ENCODE results near the gene ECE2. TPM values are rescaled to one million over a fixed set of nuclear protein-coding genes. Genes with fewer than 3 reads are reported as not detected.

The ECE2 gene
- total and polyA plus RNA-seq, 2 experiments from 2014 or later: not detected

GRCh38 chr3:184235381-184236032, 40.3 kb upstream of the ECE2 start:
- H3K27me3 ChIP-seq: peaks cover 23% of the 10 kb centered on the region
- no peak overlapping the region for H3K4me2 ChIP-seq
- H3K36me3 ChIP-seq (replicated peaks; ENCODE audit: insufficient read depth, low read depth): no peaks in the 10 kb centered on the region
- H3K4me1 ChIP-seq (ENCODE audit: insufficient read depth): peaks cover 3% of the 10 kb centered on the region
- no peak overlapping the region for H3K4me3 ChIP-seq
- H4K20me1 ChIP-seq (ENCODE audit: insufficient read depth, poor library complexity, severe bottlenecking): no peaks in the 10 kb centered on the region
- no peak overlapping the region for H2AFZ ChIP-seq
- H3K9me2 ChIP-seq (replicated peaks; ENCODE audit: insufficient read depth): no peaks in the 10 kb centered on the region
- TF ChIP-seq EZH2 (IDR thresholded peaks at IDR 0.05; ENCODE audit: borderline replicate concordance) (no peak), CTCF (IDR thresholded peaks at IDR 0.05; ENCODE audit: poor library complexity) (no peak), EZH2phosphoT487 (IDR thresholded peaks at IDR 0.05; ENCODE audit: low read depth, severe bottlenecking, unreplicated experiment) (no peak)
- H3K9me3 ChIP-seq (ENCODE audit: low read depth): no peaks in the 10 kb centered on the region
- WGBS (ENCODE audit: low lambda C conversion rate, missing lambda C conversion rate): 90% methylated on average over 4 of the region's 4 CpGs
- no peak for DNase-seq (ENCODE audit: low spot score)
- no peaks in the 10 kb centered on the region for H3K79me2 ChIP-seq
- no peak overlapping the region for H3K27ac ChIP-seq

DNA sequence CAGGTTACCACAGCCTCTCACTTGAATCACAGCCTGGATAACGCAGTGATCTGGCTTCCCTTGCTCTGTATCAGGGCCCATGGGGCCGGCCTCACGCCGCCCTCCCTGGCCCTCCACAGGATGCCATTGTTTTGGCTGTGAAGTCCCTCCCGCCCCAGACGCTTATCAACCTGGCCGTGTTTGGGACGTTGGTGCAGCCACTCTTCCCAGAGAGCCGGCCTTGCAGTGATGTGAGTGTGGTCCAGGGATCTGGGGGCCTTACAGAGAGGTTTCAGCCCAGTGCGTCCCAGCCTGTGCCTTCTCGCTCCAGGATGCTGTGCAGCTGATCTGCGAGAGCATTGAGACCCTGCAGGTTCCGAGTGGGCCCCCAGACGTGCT, 39.8 kb upstream of the ECE2 start:
- Histone ChIP-seq H2AFZ (no peak overlapping the region), H3K9me2 (replicated peaks; ENCODE audit: insufficient read depth) (no peaks in the 10 kb centered on the region), H3K36me3 (replicated peaks; ENCODE audit: insufficient read depth, low read depth) (no peaks in the 10 kb centered on the region), H4K20me1 (ENCODE audit: insufficient read depth, poor library complexity, severe bottlenecking) (no peaks in the 10 kb centered on the region), H3K4me3 (no peak overlapping the region), H3K27me3 (peaks cover 20% of the 10 kb centered on the region), H3K9me3 (ENCODE audit: low read depth) (no peaks in the 10 kb centered on the region), H3K4me1 (ENCODE audit: insufficient read depth) (peaks cover under 1% of the 10 kb centered on the region), H3K4me2 (no peak overlapping the region), H3K27ac (no peak overlapping the region), H3K79me2 (no peaks in the 10 kb centered on the region)
- WGBS (ENCODE audit: low lambda C conversion rate, missing lambda C conversion rate): 53% methylated on average over 14 of the region's 14 CpGs
- DNase-seq (ENCODE audit: low spot score): no peak
- TF ChIP-seq EZH2 (IDR thresholded peaks at IDR 0.05; ENCODE audit: borderline replicate concordance): no peak
- no peak for TF ChIP-seq CTCF (IDR thresholded peaks at IDR 0.05; ENCODE audit: poor library complexity)
- TF ChIP-seq EZH2phosphoT487 (IDR thresholded peaks at IDR 0.05; ENCODE audit: low read depth, severe bottlenecking, unreplicated experiment): no peak

DNA sequence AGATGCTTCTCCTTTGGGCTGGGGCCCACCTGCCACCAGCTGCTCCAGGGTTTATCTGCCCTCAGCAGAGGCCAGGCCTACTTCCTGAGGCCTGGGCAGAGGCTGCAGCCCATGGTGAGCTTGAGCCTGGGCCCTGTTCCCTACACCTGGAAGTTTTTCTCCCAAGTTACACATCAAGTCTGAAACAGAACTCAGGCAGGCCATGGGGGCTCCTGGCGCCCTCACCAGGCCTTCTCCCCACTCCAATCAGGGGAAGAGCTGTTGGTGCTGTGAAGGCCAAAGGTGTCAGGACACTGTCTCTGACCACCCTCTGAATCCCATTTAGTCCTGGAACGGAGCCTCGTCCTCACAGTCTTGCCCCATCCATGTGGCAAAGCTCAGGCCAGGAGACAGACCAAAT, 39.2 kb upstream of the ECE2 start:
- H2AFZ ChIP-seq: no peak overlapping the region
- H3K79me2 ChIP-seq: no peaks in the 10 kb centered on the region
- H3K36me3 ChIP-seq (replicated peaks; ENCODE audit: insufficient read depth, low read depth): no peaks in the 10 kb centered on the region
- no peaks in the 10 kb centered on the region for H3K9me2 ChIP-seq (replicated peaks; ENCODE audit: insufficient read depth)
- peaks cover 14% of the 10 kb centered on the region for H3K27me3 ChIP-seq
- H3K4me2 ChIP-seq: no peak overlapping the region
- H3K9me3 ChIP-seq (ENCODE audit: low read depth): no peaks in the 10 kb centered on the region
- H4K20me1 ChIP-seq (ENCODE audit: insufficient read depth, poor library complexity, severe bottlenecking): no peaks in the 10 kb centered on the region
- DNase-seq (ENCODE audit: low spot score): no peak
- WGBS (ENCODE audit: low lambda C conversion rate, missing lambda C conversion rate): 84% methylated on average over 3 of the region's 3 CpGs
- H3K27ac ChIP-seq: no peak overlapping the region
- H3K4me1 ChIP-seq (ENCODE audit: insufficient read depth): no peaks in the 10 kb centered on the region
- TF ChIP-seq EZH2 (IDR thresholded peaks at IDR 0.05; ENCODE audit: borderline replicate concordance) (no peak), EZH2phosphoT487 (IDR thresholded peaks at IDR 0.05; ENCODE audit: low read depth, severe bottlenecking, unreplicated experiment) (no peak), CTCF (IDR thresholded peaks at IDR 0.05; ENCODE audit: poor library complexity) (no peak)
- H3K4me3 ChIP-seq: no peak overlapping the region

Data from hepatocyte (in vitro differentiated cells).